H54 (cell line): ENCODE data around the gene MPV17L2.

ENCODE experiments used
- DNase-seq: peaks from one replicate; pipeline ENCODE4 v3.0.0; 2011; ENCODE audit warnings: low spot score, mixed read lengths; ENCODE audit not compliant: insufficient read length
- FAIRE-seq: peaks from 3 replicates; lab custom pipeline; 2011; peaks lifted over from hg19 to GRCh38; lab: Jason Lieb, UNC
- POLR2A ChIP-seq: IDR thresholded peaks from 2 replicates; pipeline ENCODE4 v1.6.1; 2011; ENCODE audit warnings: low read depth, mild to moderate bottlenecking, low read length

Gene MPV17L2

GRCh38 chr19:18170714-18171255, 22.2 kb upstream of the MPV17L2 start:
- FAIRE-seq: no peak
- no peak for DNase-seq
- no peak for TF ChIP-seq POLR2A

DNA sequence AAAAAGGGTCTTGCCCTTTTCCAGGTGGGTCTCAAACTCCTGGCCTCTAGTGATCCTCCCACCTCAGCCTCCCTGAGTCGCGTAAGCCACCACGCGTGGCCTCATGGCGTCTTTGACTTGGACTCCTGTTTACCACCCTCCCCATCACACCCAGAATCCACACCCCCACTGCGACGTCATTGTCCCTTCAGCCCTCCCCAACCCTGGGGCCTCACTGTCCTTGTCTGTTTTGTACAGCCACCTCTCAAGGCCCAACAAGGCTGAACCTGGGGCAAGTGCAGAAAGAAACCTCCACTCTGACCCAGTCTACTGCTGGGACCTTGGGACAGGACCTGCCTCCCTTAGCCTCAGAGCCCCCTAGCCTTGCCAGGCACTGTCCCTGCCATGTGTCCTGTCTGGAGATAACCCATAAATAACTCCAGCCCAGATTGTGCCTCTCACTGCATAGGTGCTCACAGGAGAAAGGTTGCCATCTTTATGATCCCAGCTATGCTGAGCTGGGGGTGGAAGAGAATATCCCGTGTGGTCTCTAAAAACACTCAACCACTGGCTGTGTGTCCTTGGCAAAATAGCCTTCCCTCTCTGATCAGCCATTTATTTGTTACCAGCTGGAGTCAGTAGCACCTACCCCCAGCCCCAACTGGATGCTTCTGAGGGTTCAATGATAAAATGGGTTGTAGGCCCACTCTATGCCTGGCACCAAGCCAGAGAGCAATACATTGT, 21.3 kb upstream of the MPV17L2 start:
- DNase-seq (no peak), FAIRE-seq (no peak)
- TF ChIP-seq POLR2A: no peak

GRCh38 chr19:18172331-18173053, 20.5 kb upstream of the MPV17L2 start:
- DNase-seq (no peak), FAIRE-seq (no peak)
- TF ChIP-seq POLR2A: no peak

DNA sequence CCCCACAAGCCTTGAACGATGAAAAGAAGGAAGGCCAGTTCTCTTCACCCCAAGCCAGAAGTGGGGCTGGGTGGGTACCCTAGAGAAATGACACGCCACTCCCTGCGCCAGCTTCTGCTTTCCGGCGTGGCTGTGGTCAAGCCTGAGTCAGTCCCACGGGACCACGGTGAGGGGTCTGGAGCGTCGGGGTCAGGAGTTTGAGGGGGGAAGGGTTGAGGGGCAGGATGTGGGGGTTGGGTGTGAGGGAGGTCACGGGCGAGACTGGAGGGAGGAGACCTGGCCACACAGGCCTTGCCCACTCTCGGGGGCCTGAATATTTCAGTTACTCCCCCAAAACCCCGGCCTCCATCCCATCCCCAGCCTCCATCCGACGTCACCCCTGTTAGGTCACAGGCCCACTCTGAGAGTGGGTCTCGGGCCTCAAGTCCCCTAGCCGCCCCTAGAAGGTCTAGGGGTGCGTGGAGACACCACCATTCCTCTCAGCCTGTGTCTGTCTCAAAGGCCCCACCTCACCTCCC, 19.9 kb upstream of the MPV17L2 start:
- FAIRE-seq (no peak), DNase-seq (no peak)
- no peak for TF ChIP-seq POLR2A

GRCh38 chr19:18173572-18174288, 19.3 kb upstream of the MPV17L2 start, which contains the start of gene IFI30:
Gene IFI30 (plus strand): TSS chr19:18173813. CDS start chr19:18173842, 29 bp downstream.
- FAIRE-seq (no peak), DNase-seq (peak; percentile 82)
- TF ChIP-seq POLR2A: peak; percentile 78

DNA sequence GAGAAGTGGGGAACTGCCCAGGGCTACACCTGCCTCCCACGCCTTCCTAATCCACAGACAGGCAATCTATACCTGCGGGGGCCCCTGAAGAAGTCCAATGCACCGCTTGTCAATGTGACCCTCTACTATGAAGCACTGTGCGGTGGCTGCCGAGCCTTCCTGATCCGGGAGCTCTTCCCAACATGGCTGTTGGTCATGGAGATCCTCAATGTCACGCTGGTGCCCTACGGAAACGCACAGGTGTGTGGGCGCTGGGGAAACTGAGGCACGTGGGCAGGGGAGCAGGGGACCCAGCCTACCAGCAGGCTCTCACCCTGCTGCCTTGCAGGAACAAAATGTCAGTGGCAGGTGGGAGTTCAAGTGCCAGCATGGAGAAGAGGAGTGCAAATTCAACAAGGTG, 18.0 kb upstream of the MPV17L2 start:
- TF ChIP-seq POLR2A: no peak
- DNase-seq (no peak), FAIRE-seq (no peak)

GRCh38 chr19:18176367-18177310, 16.4 kb upstream of the MPV17L2 start:
- FAIRE-seq: no peak
- TF ChIP-seq POLR2A: no peak

DNA sequence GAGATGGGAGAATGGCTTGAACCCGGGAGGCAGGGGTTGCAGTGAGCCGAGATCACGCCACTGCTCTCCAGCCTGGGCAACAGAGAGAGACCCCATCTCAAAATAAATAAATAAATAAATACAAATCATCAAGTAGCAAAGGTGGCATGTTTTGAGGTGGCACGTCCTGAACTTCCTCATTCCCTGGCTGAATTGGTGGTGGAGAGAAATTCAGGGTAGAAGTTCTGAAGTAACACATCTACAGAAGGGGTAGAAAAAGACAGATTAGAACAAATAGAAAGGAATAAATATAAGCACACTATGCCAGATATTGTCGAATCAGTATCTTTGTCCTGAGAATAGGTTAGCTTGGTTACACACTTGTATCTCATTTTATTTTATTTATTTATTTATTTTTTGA, 13.1 kb upstream of the MPV17L2 start:
- FAIRE-seq (no peak), DNase-seq (no peak)
- TF ChIP-seq POLR2A: no peak

More at GRCh38 chr19:18176367-18177310, 16.4 kb upstream of the MPV17L2 start:
- DNase-seq: peak; percentile 11

DNA sequence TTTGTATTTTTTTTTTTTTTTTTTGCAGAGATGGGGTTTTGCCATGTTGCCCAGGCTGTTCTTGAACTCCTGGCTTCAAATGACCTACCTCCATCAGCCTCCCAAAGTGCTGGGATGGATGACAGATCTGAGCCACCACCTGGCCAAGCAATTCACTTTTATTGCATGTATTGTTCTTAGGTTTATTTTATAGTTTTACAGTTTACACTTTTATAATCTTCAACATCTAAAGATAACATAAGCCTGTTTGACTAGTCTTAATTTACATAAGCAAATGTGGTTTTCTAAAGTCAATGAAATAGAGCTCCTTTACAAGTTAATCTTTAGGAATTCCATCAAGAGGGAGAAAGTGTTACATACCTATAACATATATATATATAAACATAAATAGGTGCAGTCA, 9.5 kb upstream of the MPV17L2 start:
- no peak for TF ChIP-seq POLR2A
- no peak for FAIRE-seq
- DNase-seq: no peak

GRCh38 chr19:18185538-18185937, 7.5 kb upstream of the MPV17L2 start:
- no peak for TF ChIP-seq POLR2A
- FAIRE-seq (no peak), DNase-seq (no peak)

GRCh38 chr19:18190278-18190677, 2.7 kb upstream of the MPV17L2 start:
- no peak for DNase-seq
- no peak for TF ChIP-seq POLR2A
- no peak for FAIRE-seq

DNA sequence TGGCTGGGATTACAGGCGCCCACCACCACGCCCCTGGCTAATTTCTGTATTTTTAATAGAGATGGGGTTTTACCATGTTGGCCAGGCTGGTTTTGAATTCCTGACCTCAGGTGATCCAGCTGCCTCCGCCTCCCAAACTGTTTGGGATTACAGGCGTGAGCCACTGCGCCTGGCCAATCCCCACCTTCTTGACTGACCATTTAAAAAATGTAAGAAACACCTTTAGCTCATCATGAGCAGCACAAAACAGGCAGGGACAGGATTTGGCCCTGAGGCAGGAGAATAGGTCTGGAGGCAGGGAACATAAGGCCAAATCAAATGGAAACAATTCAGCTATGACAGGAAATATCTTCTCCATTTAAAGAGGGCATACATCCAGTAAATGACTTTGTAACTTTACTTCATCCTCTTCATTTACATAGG, 1.4 kb upstream of the MPV17L2 start:
- FAIRE-seq: no peak

More for the DNA sequence above, 1.4 kb upstream of the MPV17L2 start:
- TF ChIP-seq POLR2A: no peak
- no peak for DNase-seq
